Neuronal stem cell (in vitro differentiated cells): ENCODE measurements around the gene KLHL20.

Experiments used
- DNase-seq: peaks from one replicate; pipeline ENCODE4 v3.0.0-alpha.2; 2013; ENCODE audit warnings: low spot score
- H2AFZ ChIP-seq: one replicate; pipeline ENCODE4 v1.6.1; 2013; ENCODE audit warnings: mild to moderate bottlenecking, low read length, inconsistent platforms
- H2AK5ac ChIP-seq: 2 replicates; pipeline ENCODE4 v1.6.1; 2013; ENCODE audit warnings: low read depth, mild to moderate bottlenecking, inconsistent platforms, low read length, moderate library complexity, mixed read lengths
- H2BK120ac ChIP-seq: 2 replicates; pipeline ENCODE4 v1.6.1; 2013; ENCODE audit warnings: low read depth, mild to moderate bottlenecking, inconsistent platforms, low read length, moderate library complexity, mixed read lengths
- H2BK12ac ChIP-seq: one replicate; pipeline ENCODE4 v1.6.1; 2013; ENCODE audit warnings: low read length, inconsistent platforms
- H2BK15ac ChIP-seq: 2 replicates; pipeline ENCODE4 v1.6.1; 2013; ENCODE audit warnings: mild to moderate bottlenecking, low read length, inconsistent platforms, mixed read lengths
- H2BK5ac ChIP-seq: one replicate; pipeline ENCODE4 v1.6.1; 2013; ENCODE audit warnings: inconsistent platforms, mild to moderate bottlenecking, low read length, moderate library complexity
- H3K14ac ChIP-seq: one replicate; pipeline ENCODE4 v1.6.1; 2013; ENCODE audit warnings: low read length, inconsistent platforms
- H3K18ac ChIP-seq: 2 replicates; pipeline ENCODE4 v1.6.1; 2013; ENCODE audit warnings: low read length, inconsistent platforms
- H3K23ac ChIP-seq: 2 replicates; pipeline ENCODE4 v1.6.1; 2013; ENCODE audit warnings: low read depth, mild to moderate bottlenecking, mixed read lengths, low read length, inconsistent platforms; ENCODE audit not compliant: poor library complexity
- H3K27ac ChIP-seq: replicated peaks from 3 replicates; pipeline ENCODE4 v1.5.1; 2013; ENCODE audit warnings: low read length, inconsistent platforms
- H3K27me3 ChIP-seq, 3 experiments: 2 replicates each; pipeline ENCODE4 v1.6.1; 2013; ENCODE audit warnings: low read length in 3 of 3, mild to moderate bottlenecking in 2 of 3, inconsistent platforms in 1 of 3, low read depth in 1 of 3, mixed read lengths in 1 of 3, moderate library complexity in 1 of 3; ENCODE audit not compliant: control insufficient read depth in 3 of 3, insufficient read depth in 3 of 3
- H3K36me3 ChIP-seq, 2 donors: replicated peaks in 1 of 2; 2 replicates each; pipeline ENCODE4 v1.6.1; 2013; ENCODE audit warnings: low read length in 2 of 2; ENCODE audit not compliant: control insufficient read depth in 2 of 2, insufficient read depth in 2 of 2
- H3K4ac ChIP-seq: 2 replicates; pipeline ENCODE4 v1.6.1; 2013; ENCODE audit warnings: inconsistent platforms, mild to moderate bottlenecking, low read length, moderate library complexity
- H3K4me1 ChIP-seq, 2 donors: 1 replicate in 1 of 2; 2 replicates in 1 of 2; pipeline ENCODE4 v1.6.1; 2013; ENCODE audit warnings: low read length in 2 of 2, low read depth in 1 of 2; ENCODE audit not compliant: control insufficient read depth in 2 of 2, insufficient read depth in 1 of 2
- H3K4me2 ChIP-seq: one replicate; pipeline ENCODE4 v1.6.1; 2013; ENCODE audit warnings: mild to moderate bottlenecking, low read length, inconsistent platforms; ENCODE audit not compliant: insufficient read depth, poor library complexity, severe bottlenecking
- H3K4me3 ChIP-seq, 2 donors: 2 replicates each; pipeline ENCODE4 v1.5.1; 2013; ENCODE audit warnings: low read length in 2 of 2, mild to moderate bottlenecking in 2 of 2, inconsistent platforms in 1 of 2, moderate library complexity in 1 of 2
- H3K79me1 ChIP-seq: one replicate; pipeline ENCODE4 v1.6.1; 2013; ENCODE audit warnings: low read depth, mild to moderate bottlenecking, inconsistent platforms, low read length, moderate library complexity
- H3K9ac ChIP-seq: one replicate; pipeline ENCODE4 v1.6.1; 2013; ENCODE audit warnings: mild to moderate bottlenecking, low read depth, low read length, inconsistent platforms; ENCODE audit not compliant: poor library complexity
- H3K9me3 ChIP-seq, 2 donors: replicated peaks in 1 of 2; 2 replicates each; pipeline versions ENCODE3 to v1.6.1; 2013; ENCODE audit warnings: low read length in 2 of 2, mild to moderate bottlenecking in 2 of 2, inconsistent platforms in 1 of 2, low read depth in 1 of 2, mixed read lengths in 1 of 2, moderate library complexity in 1 of 2; ENCODE audit not compliant: control insufficient read depth in 2 of 2, insufficient read depth in 1 of 2
- H4K8ac ChIP-seq: one replicate; pipeline ENCODE4 v1.6.1; 2013; ENCODE audit warnings: low read depth, mild to moderate bottlenecking, inconsistent platforms, low read length, moderate library complexity
- H4K91ac ChIP-seq: one replicate; pipeline ENCODE4 v1.6.1; 2013; ENCODE audit warnings: low read length, low read depth, mild to moderate bottlenecking, inconsistent platforms; ENCODE audit not compliant: poor library complexity
- WGBS, 2 donors: extraction: QIAGEN DNeasy Blood & Tissue Kit; methylation state at CpG; one replicate each; pipeline ENCODE4 v1.1.7; 2013; ENCODE audit warnings: missing lambda C conversion rate in 2 of 2, mixed read lengths in 1 of 2; ENCODE audit not compliant: insufficient read length in 2 of 2, insufficient replicate concordance in 1 of 2; ENCODE audit errors: extremely low coverage in 2 of 2; 5-methylcytosine and 5-hydroxymethylcytosine counted together

KLHL20 gene

DNA sequence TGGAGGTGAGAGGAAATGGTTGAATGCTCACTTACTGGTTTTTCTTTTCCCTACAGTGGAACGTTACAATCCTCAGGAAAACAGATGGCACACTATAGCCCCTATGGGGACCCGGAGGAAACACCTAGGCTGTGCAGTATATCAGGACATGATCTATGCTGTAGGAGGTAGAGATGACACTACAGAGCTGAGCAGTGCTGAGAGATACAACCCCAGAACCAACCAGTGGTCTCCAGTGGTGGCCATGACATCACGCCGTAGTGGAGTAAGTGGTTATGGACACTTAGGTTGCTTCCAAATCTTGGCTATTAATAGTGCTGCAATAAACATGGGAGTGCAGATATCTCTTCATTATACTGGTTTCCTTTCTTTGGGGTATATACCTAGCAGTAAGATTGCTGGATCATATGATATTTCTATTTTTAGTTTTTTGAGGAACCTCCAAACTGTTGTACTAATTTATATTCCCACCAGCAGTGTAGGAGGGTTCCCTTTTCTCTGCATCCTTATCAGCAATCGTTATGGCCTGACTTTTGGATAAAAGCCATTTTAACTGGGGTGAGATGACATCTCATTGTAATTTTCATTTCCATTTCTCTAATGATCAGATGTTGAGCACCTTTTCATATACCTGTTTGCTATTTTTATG is 60.9 kb downstream of the KLHL20 start:
- Histone ChIP-seq H3K9me3 (no peaks in the 10 kb centered on the region), H2BK5ac (no peak overlapping the region), H3K4ac (no peak overlapping the region), H3K79me1 (no peaks in the 10 kb centered on the region), H2BK15ac (no peak overlapping the region), H3K27me3 (no peaks in the 10 kb centered on the region), H3K4me3 (no peak overlapping the region), H3K27ac (no peak overlapping the region), H2BK12ac (no peak overlapping the region), H4K91ac (no peak overlapping the region), H2AK5ac (no peak overlapping the region), H3K4me2 (no peak overlapping the region), H3K14ac (no peak overlapping the region), H4K8ac (no peak overlapping the region), H3K9ac (no peak overlapping the region), H3K4me1 (no peaks in the 10 kb centered on the region), H2AFZ (no peak overlapping the region), H3K23ac (no peak overlapping the region), H3K36me3 (peaks cover 3 to 60% of the 10 kb centered on the region in 2 donors), H2BK120ac (no peak overlapping the region), H3K18ac (no peak overlapping the region)
- WGBS, 2 donors = no CpG with 5 or more reads among the region's 5 CpGs
- DNase-seq = no peak

- no peaks in the 10 kb centered on the region for H3K79me1 ChIP-seq
- H4K91ac ChIP-seq = no peak overlapping the region
- WGBS, 2 donors = no CpG with 5 or more reads among the region's 4 CpGs
- no peak overlapping the region for H2AK5ac ChIP-seq
- no peak overlapping the region for H3K4ac ChIP-seq
- H3K4me1 ChIP-seq = no peaks in the 10 kb centered on the region
- H3K14ac ChIP-seq = no peak overlapping the region
- H3K4me3 ChIP-seq = no peak overlapping the region
- no peak overlapping the region for H2BK15ac ChIP-seq
- H3K36me3 ChIP-seq = peaks cover 9 to 93% of the 10 kb centered on the region in 2 donors
- H3K18ac ChIP-seq = no peak overlapping the region
- no peaks in the 10 kb centered on the region for H3K27me3 ChIP-seq
- no peak for DNase-seq
- no peaks in the 10 kb centered on the region for H3K9me3 ChIP-seq
- no peak overlapping the region for H2BK120ac ChIP-seq
- no peak overlapping the region for H3K23ac ChIP-seq
- H3K27ac ChIP-seq = no peak overlapping the region
- no peak overlapping the region for H2AFZ ChIP-seq
- no peak overlapping the region for H2BK12ac ChIP-seq
- H4K8ac ChIP-seq = no peak overlapping the region
- H3K9ac ChIP-seq = no peak overlapping the region
- no peak overlapping the region for H2BK5ac ChIP-seq
- no peak overlapping the region for H3K4me2 ChIP-seq
Measured at GRCh38 chr1:173779936-173780335, 65.2 kb downstream of the KLHL20 start.

DNA sequence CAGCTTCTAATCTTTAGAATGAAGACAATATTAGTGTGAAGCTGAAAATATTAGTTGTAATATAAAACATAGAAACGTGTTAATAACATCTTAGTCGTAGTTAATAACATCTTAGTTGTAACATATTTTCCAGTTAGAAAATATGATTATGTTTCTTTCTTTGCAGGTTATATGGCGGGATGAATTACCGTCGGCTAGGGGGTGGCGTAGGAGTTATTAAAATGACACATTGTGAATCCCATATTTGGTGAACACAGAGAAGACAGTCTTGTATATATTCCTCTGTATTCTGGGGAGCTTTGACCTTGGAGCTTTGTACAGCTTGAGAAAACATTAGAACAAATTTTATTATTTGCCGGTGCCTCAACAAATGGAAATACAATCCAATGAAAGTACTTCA is 70.2 kb downstream of the KLHL20 start:
- Histone ChIP-seq H2AFZ (no peak overlapping the region), H2BK15ac (no peak overlapping the region), H2BK5ac (no peak overlapping the region), H3K79me1 (no peaks in the 10 kb centered on the region), H3K4ac (no peak overlapping the region), H3K27ac (no peak overlapping the region), H4K91ac (no peak overlapping the region), H3K36me3 (peaks cover 6 to 78% of the 10 kb centered on the region in 2 donors), H3K4me3 (no peak overlapping the region), H3K14ac (no peak overlapping the region), H3K23ac (no peak overlapping the region), H4K8ac (no peak overlapping the region), H3K4me1 (no peaks in the 10 kb centered on the region), H3K9me3 (no peaks in the 10 kb centered on the region), H3K4me2 (no peak overlapping the region), H3K9ac (no peak overlapping the region), H2AK5ac (no peak overlapping the region), H3K27me3 (no peaks in the 10 kb centered on the region), H3K18ac (no peak overlapping the region), H2BK120ac (no peak overlapping the region), H2BK12ac (no peak overlapping the region)
- no peak for DNase-seq
- WGBS, 2 donors = no CpG with 5 or more reads among the region's 7 CpGs

- WGBS, 2 donors = no CpG with 5 or more reads among the region's 2 CpGs
Measured at GRCh38 chr1:173789841-173790240, 75.1 kb downstream of the KLHL20 start.

More at GRCh38 chr1:173789841-173790240, 75.1 kb downstream of the KLHL20 start:
- Histone ChIP-seq H3K14ac (no peak overlapping the region), H3K4me1 (no peaks in the 10 kb centered on the region), H3K18ac (no peak overlapping the region), H3K23ac (no peak overlapping the region), H2BK5ac (no peak overlapping the region), H3K36me3 (peaks cover 0 to 51% of the 10 kb centered on the region in 2 donors), H3K79me1 (no peaks in the 10 kb centered on the region), H4K91ac (no peak overlapping the region), H3K9me3 (no peaks in the 10 kb centered on the region), H2AFZ (no peak overlapping the region), H3K27ac (no peak overlapping the region), H2BK15ac (no peak overlapping the region), H2BK120ac (no peak overlapping the region), H3K4me3 (no peak overlapping the region), H4K8ac (no peak overlapping the region), H2AK5ac (no peak overlapping the region), H3K4me2 (no peak overlapping the region), H3K27me3 (no peaks in the 10 kb centered on the region), H2BK12ac (no peak overlapping the region), H3K9ac (no peak overlapping the region), H3K4ac (no peak overlapping the region)
- no peak for DNase-seq
